ENCODE data around the gene NUDT9.
"Not testable (repeated sequence)": the region's sequence is repeated elsewhere in the genome, so short reads cannot be mapped to it uniquely, and the experiment has no call there.

The NUDT9 gene

DNA sequence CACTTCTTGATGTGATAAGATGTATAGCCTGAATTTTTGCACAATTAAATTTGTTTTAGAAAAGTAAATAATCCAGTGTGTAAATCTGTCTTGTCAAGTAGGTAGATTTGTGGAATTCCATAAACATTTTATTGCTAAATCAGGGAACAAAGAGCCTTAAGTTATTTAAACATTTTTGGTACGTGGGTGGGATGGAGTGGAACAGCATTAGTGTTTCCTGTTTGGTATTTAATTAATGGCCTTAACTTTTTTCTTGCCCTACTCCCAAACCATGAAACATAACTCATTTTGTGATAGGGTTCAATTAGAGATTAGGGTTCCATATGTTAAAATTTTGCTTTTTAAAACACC lies 5.1 kb downstream of the NUDT9 start:
- no peaks in the 10 kb centered on the region for H3K9me3 ChIP-seq (replicated peaks in 1 of 11)
- H3K36me3 ChIP-seq: peaks cover 0 to 14% (median 0%) of the 10 kb centered on the region in 11 experiments; a peak in 6 of 22 replicates
- no peaks in the 10 kb centered on the region for H3K27me3 ChIP-seq
- TF ChIP-seq Cebpa-rat (IDR thresholded peaks at IDR 0.05): no peak
- H3K9ac ChIP-seq: no peak overlapping the region
- peaks cover 12 to 30% (median 17%) of the 10 kb centered on the region in 10 experiments for H3K4me1 ChIP-seq
- no peak overlapping the region for H3K27ac ChIP-seq
- H3K4me3 ChIP-seq: no peak overlapping the region
- no peak overlapping the region for H3K4me2 ChIP-seq
- H4K20me1 ChIP-seq: peaks cover 0 to 22% (median 4%) of the 10 kb centered on the region in 11 experiments; a peak in 4 of 22 replicates

DNA sequence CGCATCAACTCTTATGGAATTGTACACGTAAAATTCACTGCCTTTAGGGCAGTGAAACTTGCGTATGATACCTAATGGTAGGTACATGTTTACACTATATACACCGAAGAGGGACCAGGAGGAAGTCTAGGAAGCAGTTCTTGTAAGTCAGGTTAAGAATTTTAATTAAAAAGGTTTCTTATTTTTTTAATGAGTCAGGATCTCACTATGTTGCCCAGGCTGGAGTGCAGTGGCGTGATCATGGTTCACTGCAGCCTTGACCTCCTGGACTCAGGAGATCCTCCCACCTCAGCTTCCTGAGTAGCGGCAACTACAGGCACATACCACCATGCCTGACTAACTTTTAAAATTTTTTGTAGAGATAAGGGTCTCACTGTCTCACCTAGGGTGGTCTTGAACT lies 6.6 kb downstream of the NUDT9 start:
- Histone ChIP-seq H4K20me1 (peaks cover 0 to 22% (median 4%) of the 10 kb centered on the region in 11 experiments; a peak in 4 of 22 replicates), H3K9ac (no peak overlapping the region), H3K27me3 (no peaks in the 10 kb centered on the region), H3K4me3 (no peak overlapping the region), H3K4me2 (no peak overlapping the region), H3K27ac (no peak overlapping the region), H3K9me3 (replicated peaks in 1 of 11) (no peaks in the 10 kb centered on the region), H3K4me1 (peaks cover 5 to 23% (median 11%) of the 10 kb centered on the region in 10 experiments), H3K36me3 (peaks cover 0 to 14% (median 0%) of the 10 kb centered on the region in 11 experiments; a peak in 6 of 22 replicates)
- TF ChIP-seq Cebpa-rat (IDR thresholded peaks at IDR 0.05): no peak

DNA sequence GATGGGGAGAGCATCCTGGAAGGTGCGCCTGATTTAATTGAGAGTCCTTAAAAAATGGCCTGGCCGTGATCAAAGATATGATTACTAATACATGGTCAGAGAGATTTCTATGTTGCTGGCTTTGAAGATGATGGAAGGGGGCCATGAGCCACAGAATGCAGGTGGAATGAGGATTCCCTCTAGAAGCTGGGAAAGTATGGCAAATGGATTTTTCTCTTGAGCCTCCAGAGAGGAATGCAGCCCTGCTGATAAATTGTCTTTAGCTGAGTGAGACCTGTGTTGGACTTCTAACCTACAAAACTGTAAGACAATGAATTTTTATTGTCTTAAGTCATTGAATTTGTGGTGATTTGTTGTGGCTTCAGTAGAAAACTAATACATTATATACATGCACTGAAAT lies 7.7 kb downstream of the NUDT9 start:
- H3K4me3 ChIP-seq: no peak overlapping the region
- H3K9me3 ChIP-seq (replicated peaks in 1 of 11): no peaks in the 10 kb centered on the region
- H3K4me2 ChIP-seq: no peak overlapping the region
- peaks cover 5 to 20% (median 6%) of the 10 kb centered on the region in 11 experiments; a peak in 19 of 22 replicates for H3K36me3 ChIP-seq
- peaks cover 0 to 13% (median under 1%) of the 10 kb centered on the region in 10 experiments; a peak in 5 of 20 replicates for H3K4me1 ChIP-seq
- no peak overlapping the region for H3K27ac ChIP-seq
- H3K9ac ChIP-seq: no peak overlapping the region
- H4K20me1 ChIP-seq: peaks cover 0 to 22% (median 4%) of the 10 kb centered on the region in 11 experiments; a peak in 4 of 22 replicates
- no peak for TF ChIP-seq Cebpa-rat (IDR thresholded peaks at IDR 0.05)
- H3K27me3 ChIP-seq: no peaks in the 10 kb centered on the region

DNA sequence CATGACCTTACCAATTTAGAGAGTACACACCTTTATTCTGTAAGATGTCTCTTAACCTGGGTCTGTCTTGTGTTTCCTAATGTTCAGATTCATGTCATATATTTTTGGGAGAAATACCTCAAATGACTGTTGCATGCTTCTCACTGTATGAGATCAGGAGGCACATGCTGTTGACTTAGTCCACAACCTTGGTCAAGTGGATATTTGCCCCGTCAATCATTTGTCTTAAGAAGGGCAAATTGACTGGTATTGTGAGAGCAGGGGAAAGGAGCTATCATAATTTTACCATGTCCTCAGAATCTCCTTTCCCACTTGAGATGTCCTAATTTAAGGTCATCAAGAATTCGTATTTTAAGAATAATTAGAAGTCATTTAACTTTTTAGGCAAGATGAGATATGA lies 11.0 kb downstream of the NUDT9 start:
- H3K4me1 ChIP-seq: no peaks in the 10 kb centered on the region
- peaks cover 0 to 22% (median 4%) of the 10 kb centered on the region in 11 experiments; a peak in 4 of 22 replicates for H4K20me1 ChIP-seq
- TF ChIP-seq Cebpa-rat (IDR thresholded peaks at IDR 0.05): no peak
- no peak overlapping the region for H3K9ac ChIP-seq
- H3K4me2 ChIP-seq: no peak overlapping the region
- no peaks in the 10 kb centered on the region for H3K9me3 ChIP-seq (replicated peaks in 1 of 11)
- H3K27me3 ChIP-seq: no peaks in the 10 kb centered on the region
- peaks cover 27 to 48% (median 39%) of the 10 kb centered on the region in 11 experiments for H3K36me3 ChIP-seq
- no peak overlapping the region for H3K4me3 ChIP-seq
- no peak overlapping the region for H3K27ac ChIP-seq

DNA sequence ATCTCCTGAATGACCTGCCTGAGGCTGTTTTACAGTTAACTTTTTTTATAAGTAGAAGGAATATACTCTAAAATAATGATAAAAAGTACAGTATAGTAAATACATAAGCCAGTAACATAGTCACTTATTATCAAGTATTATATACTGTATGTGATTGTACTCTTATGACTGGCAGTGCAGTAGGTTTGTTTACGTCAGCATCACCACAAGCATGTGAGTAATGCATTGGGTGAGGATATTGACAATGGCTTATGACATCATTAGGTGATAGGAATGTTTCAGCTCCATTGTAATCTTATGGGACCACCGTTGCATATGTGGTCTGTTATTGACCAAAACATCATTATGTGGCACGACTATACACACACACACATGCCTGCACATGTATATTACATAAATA lies 20.5 kb downstream of the NUDT9 start:
- no peak for TF ChIP-seq Cebpa-rat (IDR thresholded peaks at IDR 0.05)
- Histone ChIP-seq H3K4me3 (no peak overlapping the region), H3K9me3 (replicated peaks in 1 of 11) (no peaks in the 10 kb centered on the region), H3K27ac (no peak overlapping the region), H3K36me3 (peaks cover 57 to 97% (median 77%) of the 10 kb centered on the region in 11 experiments), H4K20me1 (no peaks in the 10 kb centered on the region), H3K4me2 (no peak overlapping the region), H3K27me3 (no peaks in the 10 kb centered on the region), H3K9ac (no peak overlapping the region), H3K4me1 (no peaks in the 10 kb centered on the region)

DNA sequence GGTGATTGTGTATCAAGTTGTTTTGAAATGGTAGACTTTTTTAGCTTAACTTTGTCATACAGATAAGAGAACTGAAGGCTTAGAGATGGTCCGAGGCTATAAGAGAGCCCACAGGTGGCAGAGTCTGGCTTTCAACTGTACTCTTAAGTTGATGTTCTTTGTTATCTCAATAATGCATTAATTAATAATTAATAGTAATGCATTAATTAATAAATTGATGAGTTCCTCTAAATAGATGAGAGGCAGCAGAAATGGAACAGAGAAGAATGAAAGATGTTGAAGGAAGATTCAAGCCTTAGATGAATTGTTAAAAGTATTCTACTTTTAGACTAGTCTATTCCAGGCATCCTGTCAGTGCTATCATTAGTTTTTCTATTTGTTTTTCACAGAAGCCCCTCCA lies 22.4 kb downstream of the NUDT9 start:
- Histone ChIP-seq H3K27ac (no peak overlapping the region), H3K9me3 (replicated peaks in 1 of 11) (no peaks in the 10 kb centered on the region), H3K9ac (no peak overlapping the region), H3K4me1 (no peaks in the 10 kb centered on the region), H3K27me3 (no peaks in the 10 kb centered on the region), H3K36me3 (peaks cover 44 to 94% (median 75%) of the 10 kb centered on the region in 11 experiments), H3K4me2 (no peak overlapping the region), H3K4me3 (no peak overlapping the region), H4K20me1 (no peaks in the 10 kb centered on the region)
- TF ChIP-seq Cebpa-rat (IDR thresholded peaks at IDR 0.05): no peak

DNA sequence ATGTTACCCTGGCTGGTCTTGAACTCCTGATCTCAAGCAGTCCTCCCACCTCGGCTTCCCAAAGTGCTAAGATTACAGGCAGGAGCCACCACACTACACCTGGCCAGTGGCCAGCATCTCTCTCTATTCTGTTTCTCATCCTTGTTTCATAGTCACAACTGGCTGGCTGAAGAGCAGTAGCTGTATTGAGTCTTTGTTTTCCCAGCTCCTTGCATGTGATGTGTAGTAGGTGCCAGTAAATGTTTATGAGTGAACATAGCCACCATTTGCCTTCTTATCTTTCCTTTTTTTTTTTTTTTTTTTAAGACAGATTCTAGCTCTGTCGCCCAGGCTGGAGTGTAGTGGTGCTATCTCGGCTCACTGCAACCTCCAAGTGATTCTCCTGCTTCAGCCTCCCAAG lies 23.6 kb downstream of the NUDT9 start:
- peaks cover 47 to 95% (median 80%) of the 10 kb centered on the region in 11 experiments for H3K36me3 ChIP-seq
- H3K4me3 ChIP-seq: no peak overlapping the region
- no peaks in the 10 kb centered on the region for H3K27me3 ChIP-seq
- H3K4me2 ChIP-seq: no peak overlapping the region
- no peaks in the 10 kb centered on the region for H4K20me1 ChIP-seq
- H3K4me1 ChIP-seq: no peaks in the 10 kb centered on the region
- H3K9ac ChIP-seq: no peak overlapping the region
- no peak for TF ChIP-seq Cebpa-rat (IDR thresholded peaks at IDR 0.05)
- H3K27ac ChIP-seq: no peak overlapping the region
- H3K9me3 ChIP-seq (replicated peaks in 1 of 11): no peaks in the 10 kb centered on the region

DNA sequence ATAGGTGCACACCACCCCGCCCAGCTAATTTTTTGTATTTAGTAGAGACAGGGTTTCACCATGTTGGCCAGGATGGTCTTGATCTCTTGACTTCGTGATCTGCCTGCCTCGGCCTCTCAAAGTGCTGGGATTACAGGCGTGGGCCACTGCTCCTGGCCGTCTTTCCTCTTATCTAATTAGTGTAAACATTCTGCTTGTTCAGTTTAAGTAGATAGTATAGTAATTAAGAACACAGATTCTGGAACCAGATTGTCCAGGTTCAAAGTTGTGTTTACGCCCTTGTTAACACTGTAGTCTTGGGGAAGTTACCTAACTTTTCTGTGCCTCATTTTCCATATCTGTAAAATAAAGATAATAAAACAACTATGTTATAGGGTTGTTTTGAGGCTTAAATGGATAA lies 24.0 kb downstream of the NUDT9 start:
- H3K36me3 ChIP-seq: peaks cover 51 to 98% (median 82%) of the 10 kb centered on the region in 11 experiments
- H3K4me2 ChIP-seq; H3K27ac ChIP-seq; H3K9ac ChIP-seq; H3K9me3 ChIP-seq (replicated peaks in 1 of 11); H3K4me3 ChIP-seq; H3K4me1 ChIP-seq; H4K20me1 ChIP-seq; H3K27me3 ChIP-seq: not testable (repeated sequence)

DNA sequence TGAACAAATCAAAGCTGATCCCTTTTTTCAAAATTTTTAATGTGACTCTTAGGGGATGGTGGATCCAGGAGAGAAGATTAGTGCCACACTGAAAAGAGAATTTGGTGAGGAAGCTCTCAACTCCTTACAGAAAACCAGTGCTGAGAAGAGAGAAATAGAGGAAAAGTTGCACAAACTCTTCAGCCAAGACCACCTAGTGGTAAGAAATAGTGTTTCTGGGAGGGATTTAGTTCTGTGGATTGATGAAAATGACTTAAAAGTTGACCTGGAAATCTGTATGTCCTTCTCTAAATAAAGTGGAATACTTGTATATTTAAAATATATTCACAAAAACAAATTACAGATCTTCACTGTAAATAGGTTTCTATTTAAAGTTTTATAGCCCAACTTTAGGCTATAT lies 29.2 kb downstream of the NUDT9 start:
- H4K20me1 ChIP-seq: no peaks in the 10 kb centered on the region
- H3K4me3 ChIP-seq: no peak overlapping the region
- H3K4me1 ChIP-seq: no peaks in the 10 kb centered on the region
- H3K4me2 ChIP-seq: no peak overlapping the region
- H3K9ac ChIP-seq: no peak overlapping the region
- H3K36me3 ChIP-seq: peaks cover 56 to 93% (median 76%) of the 10 kb centered on the region in 11 experiments
- no peak for TF ChIP-seq Cebpa-rat (IDR thresholded peaks at IDR 0.05)
- no peaks in the 10 kb centered on the region for H3K9me3 ChIP-seq (replicated peaks in 1 of 11)
- H3K27me3 ChIP-seq: no peaks in the 10 kb centered on the region
- H3K27ac ChIP-seq: no peak overlapping the region

DNA sequence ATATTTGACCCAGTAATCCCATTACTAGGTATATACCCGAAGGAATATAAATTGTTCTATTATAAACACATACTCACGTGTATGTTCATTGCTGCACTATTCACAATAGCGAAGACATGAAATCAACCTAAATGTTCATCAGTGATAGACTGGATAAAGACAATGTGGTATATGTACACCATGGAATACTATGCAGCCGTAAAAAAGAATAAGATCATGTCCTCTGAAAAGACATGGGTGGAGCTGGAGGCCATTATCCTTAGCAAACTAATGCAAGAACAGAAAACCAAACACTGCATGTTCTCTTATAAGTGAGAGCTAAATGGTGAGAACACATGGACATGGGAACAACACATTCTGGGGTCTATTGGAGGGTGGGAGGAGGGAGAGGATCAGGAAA lies 36.5 kb downstream of the NUDT9 start:
- Histone ChIP-seq H4K20me1 (no peaks in the 10 kb centered on the region), H3K27ac (no peak overlapping the region), H3K36me3 (peaks cover 34 to 59% (median 49%) of the 10 kb centered on the region in 11 experiments), H3K4me3 (no peak overlapping the region), H3K4me1 (no peaks in the 10 kb centered on the region), H3K9ac (no peak overlapping the region), H3K27me3 (no peaks in the 10 kb centered on the region), H3K9me3 (replicated peaks in 1 of 11) (peaks cover 0 to 5% (median 5%) of the 10 kb centered on the region in 11 experiments; a peak in 6 of 22 replicates), H3K4me2 (no peak overlapping the region)
- no peak for TF ChIP-seq Cebpa-rat (IDR thresholded peaks at IDR 0.05)
